ENCODE measurements around the gene PSMG3. TPM values are rescaled to one million over a fixed set of nuclear protein-coding genes. Genes with fewer than 3 reads are reported as not detected.

Gene PSMG3
- total RNA-seq, 2 donors from 2014 or later, result 21.5 to 22.3 TPM

GRCh38 chr7:1580422-1581030, 10.7 kb upstream of the PSMG3 start:
- H3K4me1 ChIP-seq, result peaks cover 0 to 8% of the 10 kb centered on the region in 2 donors
- no peak for DNase-seq (ENCODE audit: low spot score)

GRCh38 chr7:1579481-1580421, 9.9 kb upstream of the PSMG3 start:
- Histone ChIP-seq H3K4me3 (no peak overlapping the region), H3K9me3 (no peaks in the 10 kb centered on the region), H3K36me3 (no peaks in the 10 kb centered on the region), H3K4me1 (peaks cover 0 to 8% of the 10 kb centered on the region in 2 donors), H3K27me3 (no peaks in the 10 kb centered on the region), H3K27ac (no peak overlapping the region)
- peak; percentile 86 to 92 for TF ChIP-seq CTCF (IDR thresholded peaks at IDR 0.05)
- DNase-seq (ENCODE audit: low spot score), result peak; percentile 69

More at GRCh38 chr7:1580422-1581030, 10.7 kb upstream of the PSMG3 start:
- Histone ChIP-seq H3K36me3 (no peaks in the 10 kb centered on the region), H3K9me3 (no peaks in the 10 kb centered on the region), H3K4me3 (no peak overlapping the region), H3K27me3 (no peaks in the 10 kb centered on the region), H3K27ac (no peak overlapping the region)
- TF ChIP-seq CTCF (IDR thresholded peaks at IDR 0.05), result no peak

- peaks cover 0 to 8% of the 10 kb centered on the region in 2 donors for H3K4me1 ChIP-seq
- no peak overlapping the region for H3K4me3 ChIP-seq
- no peak for TF ChIP-seq CTCF (IDR thresholded peaks at IDR 0.05)
- H3K9me3 ChIP-seq, result no peaks in the 10 kb centered on the region
- DNase-seq (ENCODE audit: low spot score), result no peak
- no peaks in the 10 kb centered on the region for H3K36me3 ChIP-seq
- H3K27me3 ChIP-seq, result no peaks in the 10 kb centered on the region
- H3K27ac ChIP-seq, result no peak overlapping the region
Measured at GRCh38 chr7:1578513-1578912, 8.7 kb upstream of the PSMG3 start.

- H3K9me3 ChIP-seq, result no peaks in the 10 kb centered on the region
- DNase-seq (ENCODE audit: low spot score), result no peak
- H3K36me3 ChIP-seq, result no peaks in the 10 kb centered on the region
- TF ChIP-seq CTCF (IDR thresholded peaks at IDR 0.05), result no peak
- H3K27me3 ChIP-seq, result no peaks in the 10 kb centered on the region
- H3K4me3 ChIP-seq, result no peak overlapping the region
- H3K4me1 ChIP-seq, result peaks cover 0 to 17% of the 10 kb centered on the region in 2 donors
- H3K27ac ChIP-seq, result no peak overlapping the region
Measured at GRCh38 chr7:1576521-1577253, 6.9 kb upstream of the PSMG3 start.

GRCh38 chr7:1575809-1576208, 6.0 kb upstream of the PSMG3 start:
- DNase-seq (ENCODE audit: low spot score), result no peak
- Histone ChIP-seq H3K27ac (no peak overlapping the region), H3K27me3 (no peaks in the 10 kb centered on the region), H3K36me3 (no peaks in the 10 kb centered on the region), H3K9me3 (no peaks in the 10 kb centered on the region), H3K4me3 (no peak overlapping the region), H3K4me1 (peaks cover 0 to 26% of the 10 kb centered on the region in 2 donors)
- TF ChIP-seq CTCF (IDR thresholded peaks at IDR 0.05), result no peak
